ENCODE data around the gene SOCS1.
A peak's percentile ranks its signal among the peaks of the same experiment; 100 is the strongest.
"Not testable (repeated sequence)": the region's sequence is repeated elsewhere in the genome, so short reads cannot be mapped to it uniquely, and the experiment has no call there.

Gene SOCS1, protein sequence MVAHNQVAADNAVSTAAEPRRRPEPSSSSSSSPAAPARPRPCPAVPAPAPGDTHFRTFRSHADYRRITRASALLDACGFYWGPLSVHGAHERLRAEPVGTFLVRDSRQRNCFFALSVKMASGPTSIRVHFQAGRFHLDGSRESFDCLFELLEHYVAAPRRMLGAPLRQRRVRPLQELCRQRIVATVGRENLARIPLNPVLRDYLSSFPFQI

GRCh38 chr16:11255737-11256660, at the start of gene SOCS1:
Gene SOCS1, minus strand, starts transcription at chr16:11256204. Its CDS starts 726 bp downstream, at chr16:11255478.
- DNase-seq, result peak; percentile 87 to 91

DNA sequence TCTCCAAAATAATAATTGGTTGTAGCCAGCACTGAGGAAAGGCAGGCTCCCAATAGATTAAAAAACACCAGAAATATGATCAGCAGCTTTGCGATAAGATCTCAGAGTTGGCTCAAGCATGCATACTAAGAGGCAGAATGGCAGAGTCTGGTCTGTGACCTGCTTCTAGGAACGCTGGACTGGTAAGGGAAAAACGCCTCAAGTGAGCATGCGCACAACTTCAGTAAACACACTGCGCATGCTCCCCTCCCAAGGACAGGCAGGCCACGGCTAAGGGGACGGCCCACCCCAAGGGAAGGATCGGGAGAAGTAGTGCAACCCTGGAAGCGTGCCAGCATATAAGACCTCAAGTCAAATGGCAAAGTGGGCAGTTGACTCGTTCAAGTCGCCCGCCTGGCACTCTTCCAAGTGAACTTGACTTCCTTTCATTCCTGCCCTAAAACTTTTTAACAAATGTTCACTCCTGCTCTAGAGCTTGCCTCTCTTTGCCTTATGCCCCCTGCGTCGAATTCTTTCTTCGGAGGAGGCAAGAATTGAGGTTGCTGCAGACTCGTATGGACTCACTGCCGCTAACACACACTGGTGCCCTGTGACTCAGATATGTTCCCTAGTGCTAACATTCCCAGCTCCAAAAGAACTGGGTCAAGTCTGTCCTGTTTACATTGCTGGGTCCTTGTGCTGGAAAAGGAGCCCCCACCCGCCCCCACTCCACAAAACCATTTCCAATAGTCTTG, 47.6 kb upstream of the SOCS1 start:
- DNase-seq, result no peak

DNA sequence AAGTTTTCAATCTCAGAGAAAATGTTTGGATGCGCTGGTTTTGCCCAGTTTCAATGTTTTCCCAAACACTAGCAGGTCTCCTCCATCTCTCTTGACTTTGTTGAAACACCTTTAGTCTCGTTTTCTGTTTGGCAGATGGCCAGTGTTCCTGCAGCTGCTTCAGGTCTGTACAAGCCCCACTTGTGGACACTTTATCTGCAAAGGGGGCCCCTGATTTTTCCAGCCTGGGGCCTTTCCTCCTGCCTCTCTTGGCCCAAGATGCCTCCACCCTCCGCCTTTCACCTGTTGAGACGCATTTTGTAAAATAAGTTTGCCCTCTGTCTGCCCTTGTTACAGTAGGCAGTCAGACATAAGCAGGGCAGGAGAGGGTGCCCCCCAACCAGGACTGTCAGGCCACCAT, 47.0 kb upstream of the SOCS1 start:
- no peak for DNase-seq

DNA sequence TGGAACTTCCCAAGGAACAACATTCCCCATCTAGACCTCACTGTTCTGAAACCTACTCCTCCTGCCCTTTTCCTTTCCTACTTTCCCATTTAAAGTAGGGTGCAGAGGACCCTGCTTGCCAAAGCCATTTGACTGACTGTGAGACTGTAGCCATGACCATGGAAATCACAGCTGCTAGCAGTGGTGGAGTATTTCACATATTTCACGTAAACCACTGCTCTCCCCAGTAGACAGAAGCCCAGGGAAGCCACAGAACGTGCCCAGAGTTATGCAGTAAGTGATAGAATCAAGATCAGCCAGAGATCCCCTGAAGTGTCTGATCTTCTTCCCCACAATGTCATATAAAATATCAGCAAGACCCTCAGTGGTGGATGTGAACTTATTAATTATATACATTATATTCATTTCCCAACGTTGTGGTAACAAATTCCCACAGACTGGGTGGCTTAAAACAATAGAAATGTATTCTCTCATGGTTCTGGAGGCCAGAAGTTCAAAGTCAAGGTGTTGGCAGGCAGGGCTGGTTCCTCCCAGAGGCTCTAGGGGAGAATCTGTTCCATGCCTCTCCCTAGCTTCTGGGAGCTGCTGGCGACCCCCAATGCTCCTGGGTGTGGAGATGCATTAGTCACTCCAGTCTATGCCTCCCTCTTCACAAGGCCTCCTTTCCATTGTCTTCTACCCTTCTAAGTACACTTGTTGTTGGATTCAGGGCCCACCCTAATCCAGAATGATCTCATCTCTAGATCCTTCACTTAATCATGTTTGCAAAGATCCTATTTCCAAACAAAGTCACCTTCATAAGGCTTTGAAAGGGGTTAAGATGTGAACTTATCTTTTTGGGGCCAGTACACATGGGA, 45.9 kb upstream of the SOCS1 start:
- DNase-seq, result no peak

DNA sequence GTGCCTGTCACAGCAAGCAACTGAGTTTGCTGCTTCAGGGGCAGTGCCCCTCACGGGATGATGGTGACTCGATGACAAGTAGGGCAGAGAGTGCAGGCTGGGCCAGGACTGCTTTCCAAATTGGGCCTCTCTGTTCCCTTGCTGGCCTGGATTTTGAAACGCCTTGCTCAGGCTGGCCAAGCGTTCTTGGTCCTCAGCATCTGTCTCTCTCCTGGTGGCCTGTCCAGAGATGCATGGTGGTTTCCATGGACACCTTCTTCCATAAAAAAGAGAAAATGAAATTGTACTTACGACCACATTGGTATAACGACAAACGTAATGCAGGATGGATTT, 44.5 kb upstream of the SOCS1 start:
- DNase-seq, result no peak

DNA sequence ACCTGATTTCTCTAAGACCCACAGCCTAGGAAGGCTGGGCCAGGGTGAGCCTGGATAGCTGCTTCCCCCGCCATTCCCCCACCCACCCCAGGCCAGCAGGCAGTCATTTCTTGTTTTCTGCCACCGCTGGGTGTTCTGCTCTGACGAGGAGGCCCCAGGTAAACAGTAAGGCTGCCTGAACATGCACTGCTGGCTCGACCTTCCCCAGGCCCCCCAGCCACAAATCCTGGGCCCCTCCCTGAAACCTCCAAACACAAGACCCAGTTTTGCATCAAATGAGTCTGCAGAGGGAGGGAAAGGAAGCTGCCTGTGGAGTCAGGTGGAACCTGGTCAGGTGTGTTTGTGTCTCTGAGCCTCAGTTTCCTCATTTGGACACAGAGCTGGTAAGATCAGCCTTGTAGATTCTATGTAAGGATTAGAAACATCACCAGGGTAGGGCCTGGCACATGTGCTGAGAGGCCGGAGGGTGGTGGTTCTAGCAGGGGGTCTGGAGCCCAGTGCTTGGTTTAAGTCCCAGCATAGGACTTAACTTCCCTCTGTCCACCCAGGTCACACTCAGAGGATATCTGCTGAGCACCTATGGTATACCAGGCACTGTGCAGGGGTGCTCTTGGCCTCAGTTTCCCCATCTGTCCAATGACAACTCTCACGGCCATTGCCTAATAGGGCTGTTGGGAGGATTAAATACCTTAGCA, 44.0 kb upstream of the SOCS1 start:
- no peak for DNase-seq

DNA sequence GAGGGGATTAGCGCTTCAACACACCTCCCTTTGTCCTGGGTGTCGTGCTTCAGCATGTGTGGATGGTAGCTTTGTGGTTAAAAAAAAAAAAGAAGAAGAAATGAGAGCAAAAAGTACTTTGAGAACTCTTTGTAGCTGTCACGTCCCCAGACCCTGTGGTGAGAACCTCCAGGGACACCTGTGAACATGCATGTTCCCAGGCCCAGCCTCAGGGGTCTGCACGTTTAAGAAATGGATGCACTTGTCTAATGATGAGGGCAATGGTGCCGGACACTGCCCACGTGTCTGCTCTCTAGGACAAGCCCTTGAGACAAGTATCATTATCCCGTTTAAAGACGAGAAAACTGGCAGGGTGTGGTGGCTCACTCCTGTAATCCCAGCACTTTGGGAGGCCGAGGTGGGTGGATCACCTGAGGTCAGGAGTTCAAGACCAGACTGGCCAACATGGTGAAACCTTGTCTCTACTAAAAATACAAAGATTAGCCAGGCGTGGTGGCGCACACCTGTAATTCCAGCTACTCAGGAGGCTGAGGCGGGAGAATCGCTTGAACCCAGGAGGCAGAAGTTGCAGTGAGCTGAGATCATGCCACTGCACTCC, 43.0 kb upstream of the SOCS1 start:
- DNase-seq, result peak in 1 of 2 donors; percentile 19

- DNase-seq, result no peak
Observed at GRCh38 chr16:11298143-11298900, 42.3 kb upstream of the SOCS1 start.

DNA sequence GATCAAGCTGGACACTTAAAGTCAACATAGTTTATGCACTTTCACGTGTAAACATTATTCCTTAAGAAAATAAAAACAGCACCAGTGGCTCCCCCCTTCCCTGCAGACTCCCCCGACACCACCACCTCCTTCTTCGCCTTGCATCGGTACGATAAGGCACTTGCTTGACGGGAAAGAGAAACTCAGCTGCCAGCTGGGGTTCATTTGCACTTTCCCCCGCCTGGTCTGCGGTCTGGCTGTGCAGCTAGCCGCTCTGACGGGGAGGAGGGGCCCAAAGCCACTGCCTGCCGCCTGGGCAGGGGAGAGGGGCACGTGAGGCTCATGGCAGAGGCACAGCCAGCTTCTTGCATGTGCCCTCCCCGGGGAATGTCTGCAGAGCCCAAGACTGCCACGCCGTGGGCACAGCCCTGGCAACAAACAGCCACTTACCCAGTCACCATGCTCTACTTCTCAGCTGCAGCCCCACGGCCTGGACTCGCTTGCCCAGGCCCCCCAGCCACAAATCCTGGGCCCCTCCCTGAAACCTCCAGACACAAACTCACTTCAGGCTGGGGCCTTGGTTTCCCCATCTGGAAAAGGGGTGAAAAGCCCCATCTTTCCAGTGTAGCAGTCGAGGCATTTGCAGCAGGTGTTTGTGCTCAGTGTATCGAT, 41.6 kb upstream of the SOCS1 start:
- peak; percentile 63 to 88 for DNase-seq

DNA sequence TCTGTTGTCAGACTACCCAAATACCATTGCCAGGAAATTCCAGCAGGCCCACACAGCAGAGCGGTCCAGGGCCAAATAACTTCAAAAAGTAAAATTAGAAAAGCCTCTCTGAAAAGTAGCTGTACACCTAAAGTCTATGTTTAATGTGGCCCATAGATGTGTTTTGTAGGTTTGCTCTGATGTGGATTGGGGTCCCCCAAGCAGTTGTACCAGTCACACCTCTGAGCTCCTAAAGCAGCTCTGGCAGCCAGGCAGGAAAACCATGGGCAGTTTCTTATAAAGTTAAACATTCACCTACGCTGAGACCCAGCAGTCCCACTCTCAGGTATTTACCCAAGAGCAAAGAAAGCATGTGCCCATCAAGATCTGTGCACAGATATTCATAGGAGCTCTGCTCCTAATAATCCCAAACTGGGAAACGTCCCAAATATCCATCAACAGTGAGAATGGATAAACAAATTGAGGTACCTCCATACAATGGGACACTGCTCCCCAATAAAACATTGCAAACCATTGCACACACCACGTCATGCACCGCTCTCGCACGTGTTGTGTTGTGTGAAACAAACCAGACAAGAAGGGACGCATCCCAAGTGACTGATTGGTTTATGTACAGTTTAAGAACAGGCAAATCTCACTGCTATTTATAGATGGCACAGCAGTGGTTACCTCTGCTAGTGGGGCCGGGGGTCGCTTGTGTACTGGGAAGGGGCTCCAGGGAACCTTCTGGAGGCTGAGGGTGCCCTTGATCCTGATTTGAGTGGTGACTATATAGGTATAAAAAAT, 40.9 kb upstream of the SOCS1 start:
- no peak for DNase-seq

GRCh38 chr16:11296351-11296705, 40.3 kb upstream of the SOCS1 start:
- no peak for DNase-seq

GRCh38 chr16:11295672-11296071, 39.7 kb upstream of the SOCS1 start:
- no peak for DNase-seq

DNA sequence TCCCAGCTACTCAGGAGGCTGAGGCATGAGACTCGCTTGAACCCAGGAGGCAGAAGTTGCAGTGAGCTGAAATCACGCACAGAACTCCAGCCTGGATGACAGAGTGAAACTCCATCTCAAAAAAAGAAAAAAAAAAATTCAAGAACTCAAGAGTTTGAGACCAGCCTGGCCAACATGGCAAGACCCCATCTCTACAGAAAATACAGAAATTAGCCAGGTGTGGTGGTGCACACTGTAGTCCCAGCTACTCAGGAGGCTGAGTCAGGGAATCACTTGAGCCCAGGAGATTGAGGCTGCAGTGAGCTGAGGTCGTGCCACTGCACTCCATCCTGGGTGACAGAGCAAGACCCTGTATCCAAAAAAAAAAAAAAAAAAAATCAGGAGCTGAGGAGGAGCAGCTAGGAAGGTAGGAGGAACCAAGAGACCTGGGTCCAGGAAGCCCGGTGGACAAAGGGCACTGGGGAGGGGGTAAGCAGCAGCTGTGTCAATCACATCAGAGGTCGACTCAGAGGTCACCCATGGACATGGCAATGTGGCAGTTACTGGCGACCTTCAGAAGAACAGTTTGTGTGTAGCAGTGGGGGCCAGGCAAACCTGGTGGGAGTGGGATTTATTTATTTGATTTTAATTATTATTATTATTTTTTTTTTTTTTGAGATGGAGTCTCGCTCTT, 36.2 kb upstream of the SOCS1 start:
- no peak for DNase-seq

DNA sequence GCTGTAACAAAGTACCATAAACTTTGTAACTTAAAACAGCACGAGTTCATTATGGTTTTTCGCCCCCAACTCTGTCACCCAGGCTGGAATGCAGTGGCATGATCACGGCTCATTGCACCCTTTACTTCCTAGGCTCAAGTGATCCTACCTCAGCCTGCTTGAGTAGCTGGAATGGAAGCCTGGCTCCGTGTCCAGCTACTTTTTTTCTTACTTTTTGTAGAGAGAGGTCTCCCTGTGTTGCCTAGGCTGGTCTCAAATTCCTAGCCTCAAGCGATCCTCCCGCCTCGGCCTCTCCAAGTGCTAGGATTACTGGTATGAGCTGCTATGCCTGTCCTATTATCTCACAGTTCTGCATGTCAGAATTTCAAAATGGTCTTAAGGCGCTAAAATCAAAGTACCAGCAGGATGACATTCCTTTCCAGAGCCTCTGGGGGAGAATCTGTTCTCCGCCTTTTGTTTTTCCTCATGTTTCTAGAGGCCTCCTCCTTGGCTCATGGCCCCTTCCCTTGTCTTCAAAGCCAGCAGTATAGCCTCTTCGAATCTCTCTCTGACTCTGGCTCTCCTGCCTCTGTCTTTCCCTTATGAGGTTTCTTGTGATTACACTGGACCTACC, 35.2 kb upstream of the SOCS1 start:
- DNase-seq, result no peak

DNA sequence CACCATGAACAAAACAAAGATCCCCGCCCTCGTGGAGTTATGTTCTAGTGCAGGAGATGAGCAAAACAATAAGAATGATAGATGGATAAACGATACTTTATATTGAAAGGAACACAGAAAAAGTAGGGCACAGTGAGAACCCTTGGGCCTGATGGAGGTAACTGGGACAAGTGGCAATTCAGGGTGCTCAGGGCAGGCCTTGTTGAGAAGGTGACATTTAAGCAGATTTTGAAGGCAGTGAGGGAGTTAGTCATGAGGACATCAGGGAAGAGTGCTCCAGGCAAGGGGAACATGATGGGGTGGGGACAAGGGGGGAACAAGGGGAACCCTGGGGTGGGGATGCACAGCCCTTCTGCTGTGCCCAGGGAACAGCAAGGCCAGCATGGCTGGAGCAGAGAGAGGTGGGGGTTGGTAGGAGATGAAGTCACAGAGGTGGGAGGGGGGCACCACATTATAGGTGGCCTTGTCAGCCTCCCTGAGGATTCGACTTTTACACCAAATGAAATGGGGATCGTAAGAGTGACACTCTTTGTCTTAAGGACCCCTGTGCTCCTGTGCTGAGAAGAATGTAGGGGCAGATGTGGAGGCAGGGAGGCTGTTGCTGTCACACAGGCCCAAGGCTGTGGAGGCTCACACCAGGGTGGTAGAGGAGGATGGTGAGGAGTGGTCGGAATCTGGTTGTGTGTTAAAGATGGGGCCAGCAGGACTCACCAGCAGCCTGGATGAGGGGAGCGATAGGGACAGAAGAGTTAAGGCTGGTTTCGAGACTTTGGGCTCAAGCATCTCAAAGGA, 34.3 kb upstream of the SOCS1 start:
- DNase-seq, result no peak

GRCh38 chr16:11289696-11290095, 33.7 kb upstream of the SOCS1 start:
- not testable (repeated sequence) for DNase-seq

DNA sequence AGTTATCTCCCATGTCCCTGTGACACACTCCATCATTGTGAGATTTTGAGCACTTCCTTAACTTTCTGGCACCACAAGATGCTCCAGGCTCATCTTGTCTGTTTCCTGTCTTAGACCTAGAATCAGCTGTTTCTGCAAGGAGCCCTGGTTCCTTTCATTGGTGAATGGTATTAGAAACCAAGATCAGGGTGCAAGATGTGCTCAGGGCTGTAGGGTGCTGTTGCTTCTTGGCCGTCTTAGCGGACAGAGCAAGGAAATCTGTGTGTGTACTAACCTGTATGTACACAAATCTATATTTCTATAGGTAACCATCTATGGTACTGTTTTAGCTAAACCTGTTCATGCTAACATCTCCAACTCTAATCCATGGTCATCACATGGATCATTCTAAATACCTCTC, 33.2 kb upstream of the SOCS1 start:
- no peak for DNase-seq

DNA sequence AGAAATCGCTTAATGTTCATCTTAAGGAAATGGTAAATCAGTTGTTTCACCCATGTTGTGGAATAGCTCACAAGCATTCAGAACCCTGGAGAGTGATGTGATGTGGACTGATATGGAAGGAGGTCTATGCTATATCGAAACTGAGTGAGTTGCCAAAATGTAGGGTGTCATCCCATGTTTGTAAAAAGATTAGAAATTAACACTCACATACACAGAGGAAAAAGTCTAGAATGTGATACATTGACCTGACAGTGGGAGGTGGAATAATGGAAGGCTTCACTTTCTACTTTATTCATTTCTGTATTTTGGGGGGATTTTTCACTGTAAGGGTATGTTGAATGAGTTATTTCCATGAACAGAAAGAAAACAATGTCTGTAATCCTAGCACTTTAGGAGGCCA, 29.8 kb upstream of the SOCS1 start:
- DNase-seq, result no peak
